HG02970 (cell line): Measurements from ENCODE around the gene CLEC2A.
A peak's percentile ranks its signal among the peaks of the same experiment; 100 is the strongest.
"Not testable (repeated sequence)": the region's sequence is repeated elsewhere in the genome, so short reads cannot be mapped to it uniquely, and the experiment has no call there.

ENCODE experiments used
- ATAC-seq: cut with Tn5 transposase; IDR thresholded peaks from one replicate; pipeline ENCODE4 v1.9.1; 2021; ENCODE audit warnings: mild to moderate bottlenecking, moderate library complexity, moderate number of reproducible peaks; ENCODE audit not compliant: unreplicated experiment, low FRiP score

Gene CLEC2A

GRCh38 chr12:9888665-9889273, 43.4 kb downstream of the CLEC2A start:
- no peak for ATAC-seq

- no peak for ATAC-seq
These were observed 49.0 kb downstream of the CLEC2A start for GRCh38 chr12:9883175-9883574.

- no peak for ATAC-seq
These were observed 50.2 kb downstream of the CLEC2A start for GRCh38 chr12:9881988-9882387.

DNA sequence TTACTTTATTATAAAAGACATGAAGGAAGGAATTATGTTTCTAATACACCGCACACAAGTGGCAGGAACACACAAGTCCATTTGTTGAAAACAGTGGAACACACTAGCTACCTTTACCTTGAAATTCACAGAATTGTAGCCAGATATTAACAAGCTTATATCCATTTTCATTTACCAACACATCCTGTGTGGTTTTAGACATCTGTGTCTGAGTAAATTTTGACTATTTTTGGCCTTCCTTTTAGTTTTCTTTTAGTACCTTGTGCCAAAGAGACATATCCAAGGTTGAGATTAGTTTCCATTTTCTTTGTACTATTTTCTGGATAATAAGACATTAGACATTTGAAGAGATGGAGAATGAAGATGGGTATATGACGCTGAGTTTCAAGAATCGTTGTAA, 50.9 kb downstream of the CLEC2A start, which contains the start of gene KLRF2:
Gene KLRF2 (plus strand): TSS at position 244 of the 400 bp plus-strand sequence. CDS start 107 bp downstream, at position 351.
- no peak for ATAC-seq

- ATAC-seq, result no peak
These were observed 51.6 kb downstream of the CLEC2A start for GRCh38 chr12:9880532-9881078.

GRCh38 chr12:9876120-9876519, 56.0 kb downstream of the CLEC2A start:
- ATAC-seq, result not testable (repeated sequence)

DNA sequence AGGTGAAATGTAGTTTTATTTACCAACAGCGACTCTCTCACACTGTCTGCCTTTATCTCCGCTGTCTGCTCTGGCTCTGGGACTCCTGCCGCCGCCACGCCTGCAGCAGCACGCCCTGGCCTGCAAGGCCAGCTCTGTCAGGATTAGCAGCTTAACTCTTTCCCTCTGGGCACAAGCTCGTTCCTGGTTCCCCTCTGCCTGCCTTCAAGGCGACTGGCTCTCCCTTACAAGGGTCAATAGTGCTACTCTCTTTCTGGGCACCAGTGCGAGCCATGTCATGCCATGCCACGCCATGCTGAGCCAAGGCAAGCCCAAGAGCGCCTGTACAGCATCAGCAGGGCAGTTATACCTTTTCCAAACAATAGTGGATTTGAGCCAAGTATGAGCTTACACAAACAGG, 59.4 kb downstream of the CLEC2A start:
- no peak for ATAC-seq

DNA sequence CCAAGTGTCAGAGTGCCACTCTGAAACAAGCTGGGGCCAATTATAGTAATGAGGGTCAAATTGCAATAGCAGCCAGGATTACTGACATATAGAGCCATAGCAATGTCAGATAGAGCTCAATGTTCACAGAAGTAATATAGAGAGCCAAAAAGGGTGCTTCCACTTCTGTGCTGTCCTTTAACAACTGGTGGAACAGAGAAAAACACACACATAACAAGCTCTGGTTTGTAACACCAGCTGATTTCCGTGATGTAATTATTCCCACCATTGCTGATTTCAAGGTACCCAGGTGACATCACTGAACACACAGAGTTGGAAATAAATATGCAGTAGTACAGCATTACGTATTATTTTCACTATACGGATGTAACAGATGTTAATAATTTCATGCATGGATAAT, 60.0 kb downstream of the CLEC2A start:
- no peak for ATAC-seq

GRCh38 chr12:9870286-9870866, 61.8 kb downstream of the CLEC2A start:
- ATAC-seq, result no peak

- peak; percentile 45 for ATAC-seq
These were observed 62.6 kb downstream of the CLEC2A start, which contains the start of gene CLEC2B for GRCh38 chr12:9869307-9870161. Gene CLEC2B (minus strand): TSS chr12:9869354.

DNA sequence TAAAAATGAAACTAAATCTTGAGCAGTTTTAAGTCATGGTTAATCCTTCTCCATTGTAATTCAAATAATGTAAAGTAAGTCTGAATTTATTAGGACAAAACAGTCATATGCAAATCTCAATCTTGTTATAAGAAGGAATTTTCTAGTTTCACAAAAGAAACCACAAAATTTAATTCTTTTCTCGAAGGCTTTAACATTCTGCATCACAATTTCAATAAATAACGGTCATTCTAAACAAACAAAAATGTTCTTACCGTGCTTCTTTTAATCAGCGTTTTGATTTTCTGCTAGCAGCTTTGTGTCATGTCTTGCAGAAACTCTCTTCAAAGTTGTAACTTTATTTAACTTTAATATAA, 63.2 kb downstream of the CLEC2A start:
- ATAC-seq, result no peak

- ATAC-seq, result no peak
These were observed 63.8 kb downstream of the CLEC2A start for GRCh38 chr12:9868311-9868801.

DNA sequence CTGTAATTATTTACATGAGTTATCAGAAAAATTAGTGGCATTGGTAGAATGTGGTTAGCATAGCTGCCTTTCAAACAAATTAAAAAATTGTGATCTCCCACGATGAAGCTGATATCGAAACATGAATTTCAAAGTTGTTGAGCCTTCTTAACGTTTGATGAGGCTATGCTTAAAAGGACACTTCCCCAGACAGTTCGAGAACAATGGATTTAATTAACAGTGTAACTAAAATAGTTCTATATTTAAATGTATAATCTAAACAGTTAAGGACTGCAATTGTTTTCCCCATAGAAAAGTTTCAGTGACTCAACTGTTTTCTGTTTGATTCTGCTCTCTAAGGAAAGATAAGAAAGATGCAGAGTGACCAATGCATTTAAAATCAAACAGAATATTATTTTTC, 64.6 kb downstream of the CLEC2A start:
- ATAC-seq, result no peak

GRCh38 chr12:9866860-9867269, 65.3 kb downstream of the CLEC2A start:
- ATAC-seq, result no peak

DNA sequence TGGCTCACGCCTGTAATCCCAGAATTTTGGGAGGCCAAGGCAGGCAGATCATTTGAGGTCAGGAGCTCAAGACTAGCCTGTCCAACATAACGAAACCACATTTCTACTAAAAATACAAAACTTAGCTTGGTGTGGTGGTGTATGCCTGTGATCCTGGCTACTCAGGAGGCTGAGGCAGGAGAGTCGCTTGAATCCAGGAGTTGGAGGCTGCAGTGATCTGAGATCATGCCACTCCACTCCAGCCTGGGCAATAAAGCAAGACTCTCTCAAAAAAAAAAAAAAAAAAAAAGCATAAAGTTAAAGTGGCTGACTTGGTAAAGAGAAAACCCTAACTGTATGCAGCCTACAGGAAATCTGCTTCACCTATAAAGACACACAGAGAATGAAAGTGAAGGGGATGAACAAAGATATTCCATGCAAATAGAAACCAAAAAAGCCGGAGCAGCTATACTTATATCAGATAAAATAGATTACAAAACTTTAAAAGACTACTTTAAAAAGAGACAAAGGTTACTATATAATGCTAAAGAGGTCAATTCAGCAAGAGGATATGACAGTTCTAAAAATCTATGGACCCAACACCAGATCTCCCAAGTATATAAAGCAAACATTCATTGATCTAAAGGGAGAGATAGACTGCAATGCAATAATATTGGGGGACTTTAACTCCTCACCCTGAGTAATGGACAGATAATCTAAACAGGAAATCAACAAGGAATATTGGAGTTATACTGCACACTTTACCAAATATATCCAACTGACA, 67.1 kb downstream of the CLEC2A start:
- no peak for ATAC-seq
